Heart left ventricle (tissue), 16 donors: ENCODE results near the gene CKM. TPM values are rescaled to one million over a fixed set of nuclear protein-coding genes. Genes with fewer than 3 reads are reported as not detected.
A peak's percentile ranks its signal among the peaks of the same experiment; 100 is the strongest.

ENCODE experiments used
- ATAC-seq, 4 donors: fragments of 200-7000 bp; cut with Tn5 transposase; one replicate each; pipeline ENCODE4 v1.9.1; 2020 to 2022; ENCODE audit warnings: moderate library complexity in 4 of 4, mild to moderate bottlenecking in 3 of 4, moderate number of reproducible peaks in 1 of 4
- DNase-seq, 5 donors: peaks; one replicate each; pipeline ENCODE4 v3.0.0-alpha.2; 2020
- H3K27ac ChIP-seq, 12 donors: fragments of 200-600 bp; sonication (generic) in 4 of 12; one replicate each; pipeline versions ENCODE4 v1.5.0 to v1.8.0; 2016 to 2022; ENCODE audit warnings: mild to moderate bottlenecking in 2 of 12
- H3K27me3 ChIP-seq, 9 donors: fragments of 200-600 bp; sonication (generic) in 2 of 9; one replicate each; pipeline versions ENCODE4 v1.5.1 to v1.8.0; 2016 to 2022; ENCODE audit warnings: mild to moderate bottlenecking in 3 of 9
- H3K36me3 ChIP-seq, 9 donors: fragments of 200-600 bp; sonication (generic) in 2 of 9; one replicate each; pipeline versions ENCODE4 v1.5.0 to v1.8.0; 2018 to 2022; ENCODE audit warnings: mild to moderate bottlenecking in 2 of 9
- H3K4me1 ChIP-seq, 12 donors: fragments of 200-600 bp; sonication (generic) in 4 of 12; one replicate each; pipeline versions ENCODE4 v1.5.0 to v1.8.0; 2016 to 2022; ENCODE audit warnings: mild to moderate bottlenecking in 3 of 12
- H3K4me3 ChIP-seq, 12 donors: fragments of 200-600 bp; sonication (generic) in 4 of 12; one replicate each; pipeline versions ENCODE4 v1.5.0 to v1.8.0; 2017 to 2022; ENCODE audit warnings: mild to moderate bottlenecking in 9 of 12, moderate library complexity in 4 of 12
- H3K9me3 ChIP-seq, 12 donors: fragments of 200-600 bp; sonication (generic) in 4 of 12; one replicate each; pipeline versions ENCODE4 v1.5.0 to v1.8.0; 2016 to 2022; ENCODE audit warnings: mild to moderate bottlenecking in 1 of 12
- POLR2A ChIP-seq, 2 donors: fragments of 450-650 bp; IDR thresholded peaks; one replicate each; pipeline ENCODE4 v1.6.1; 2017; ENCODE audit warnings: antibody characterized with exemption in 2 of 2, mild to moderate bottlenecking in 2 of 2, moderate library complexity in 2 of 2
- WGBS, 4 donors: extraction: QIAGEN DNeasy Blood & Tissue Kit in 2 of 4; methylation state at CpG; one replicate each; pipeline versions ENCODE4 v1.1.5 to v1.1.7; 2013 to 2018; 5-methylcytosine and 5-hydroxymethylcytosine counted together
- intact Hi-C, 10 donors: fragments of 100-400 bp; cut with DNase I; formaldehyde crosslinking; loops; one replicate each; pipeline versions ENCODE4 v1.11.1 to v1.14.2; 2022
- polyA plus RNA-seq, 2 donors: library from polyadenylated mRNA; stranded (reverse); fragments of 200-250 nt; gene quantifications; one replicate each; pipeline ENCODE4 v1.2.3, GENCODE V29; 2013
- total RNA-seq, 9 donors: library from RNA; depleted of rRNA in 2 of 9; stranded (reverse); fragments of >200 nt in 2 of 9; fragmentation: NEBNext Ultra II Directional in 3 of 9; extraction: Animal tissue kit (Norgen Biotek cat#: 25700) in 3 of 9; gene quantifications; one replicate each; pipeline versions ENCODE4 v1.1.0 to v1.2.4, GENCODE V29; 2016 to 2023
- TF ChIP-seq, protein P1 (sequence below), 12 donors: fragments of 200-600 bp; sonication (generic) in 4 of 12; IDR thresholded peaks; one replicate each; pipeline versions ENCODE4 v1.5.0 to v1.8.0; 2018 to 2022; ENCODE audit warnings: antibody characterized with exemption in 12 of 12, mild to moderate bottlenecking in 5 of 12
- donor health status: ischemic (EF 13 %, LVEDD 7.1; RV severe dilation, severe dysfunction).
- donor health status: healthy with polysubstance abuse.
- donor health status: DM: no; HTN: yes; CAD: no.
- donor health status: DM: no; HTN: no; CAD: no.
- donor health status: ischemic (EF 25% LVEDD 6.9; RV normal size, moderate dysfunction).
- donor health status: ischemic (EF 25% LVEDD 5.7; RV mildly dilated, moderate dysfunction).
- donor health status: healthy.
- donor health status: DM: yes; HTN: yes; CAD: no.
- donor health status: ischemic (EF 35%, LVEDD 5.7; RV mildly dilated, moderate dysfunction).
- donor health status: nonischemic (EF 11% LVEDD 7.7; RV severe dilation, severe dysfunction).
- donor health status: DM: yes; HTN: yes; CAD: no.
- donor health status: PGD.
- donor health status: ischemic (EF 29% LVEDD 5.4; RV normal size, mild dysfunction).
- donor health status: nonischemic (EF 23%, LVEDD 6.1; RV moderate dilation, normal function).

The CKM gene
- total and polyA plus RNA-seq, 11 donors, result 1,885 to 11,128 (median 3,786) TPM

DNA sequence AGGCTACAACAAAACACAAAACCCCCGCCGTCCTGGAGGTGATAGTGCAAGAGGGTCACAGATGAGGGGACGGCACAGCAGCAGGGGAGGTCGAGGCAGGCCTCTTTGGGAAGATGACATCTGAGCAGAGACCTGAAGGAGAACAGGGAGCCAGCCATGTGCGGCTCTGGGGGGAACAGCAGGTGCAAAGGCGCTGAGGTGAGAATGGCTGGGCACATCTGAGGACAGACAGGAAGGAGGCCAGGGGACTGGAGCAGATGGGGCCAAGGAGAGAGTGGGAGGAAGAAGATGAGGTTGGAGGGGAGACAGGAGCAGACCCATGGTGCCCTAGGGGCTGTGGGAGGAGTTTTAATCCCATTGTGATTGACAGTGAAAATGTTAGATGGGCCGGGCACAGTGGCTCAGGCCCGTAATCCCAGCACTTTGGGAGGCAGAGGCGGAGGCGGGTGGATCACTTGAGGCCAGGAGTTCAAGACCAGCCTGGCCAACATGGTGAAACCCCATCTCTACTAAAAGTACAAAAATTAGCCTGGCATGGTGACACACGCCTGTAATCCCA, 1.8 kb upstream of the CKM start:
- DNase-seq (no peak), ATAC-seq (no peak)
- TF ChIP-seq POLR2A (IDR thresholded peaks at IDR 0.05), result no peak
- TF ChIP-seq, protein P1, sequence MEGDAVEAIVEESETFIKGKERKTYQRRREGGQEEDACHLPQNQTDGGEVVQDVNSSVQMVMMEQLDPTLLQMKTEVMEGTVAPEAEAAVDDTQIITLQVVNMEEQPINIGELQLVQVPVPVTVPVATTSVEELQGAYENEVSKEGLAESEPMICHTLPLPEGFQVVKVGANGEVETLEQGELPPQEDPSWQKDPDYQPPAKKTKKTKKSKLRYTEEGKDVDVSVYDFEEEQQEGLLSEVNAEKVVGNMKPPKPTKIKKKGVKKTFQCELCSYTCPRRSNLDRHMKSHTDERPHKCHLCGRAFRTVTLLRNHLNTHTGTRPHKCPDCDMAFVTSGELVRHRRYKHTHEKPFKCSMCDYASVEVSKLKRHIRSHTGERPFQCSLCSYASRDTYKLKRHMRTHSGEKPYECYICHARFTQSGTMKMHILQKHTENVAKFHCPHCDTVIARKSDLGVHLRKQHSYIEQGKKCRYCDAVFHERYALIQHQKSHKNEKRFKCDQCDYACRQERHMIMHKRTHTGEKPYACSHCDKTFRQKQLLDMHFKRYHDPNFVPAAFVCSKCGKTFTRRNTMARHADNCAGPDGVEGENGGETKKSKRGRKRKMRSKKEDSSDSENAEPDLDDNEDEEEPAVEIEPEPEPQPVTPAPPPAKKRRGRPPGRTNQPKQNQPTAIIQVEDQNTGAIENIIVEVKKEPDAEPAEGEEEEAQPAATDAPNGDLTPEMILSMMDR (IDR thresholded peaks at IDR 0.05), result no peak
- peaks cover 0 to 23% (median 14%) of the 10 kb centered on the region in 9 donors for H3K27me3 ChIP-seq
- H3K4me1 ChIP-seq, result peaks cover 0 to 22% (median 7%) of the 10 kb centered on the region in 12 donors
- peak overlapping the region; percentile 78 to 100 (median 95) for H3K27ac ChIP-seq
- H3K9me3 ChIP-seq, result no peaks in the 10 kb centered on the region
- 43 to 56% (median 52%) methylated on average over 11 of the region's 11 CpGs for WGBS, 4 donors
- H3K4me3 ChIP-seq, result peak overlapping the region in 11 of 12 donors; percentile 5 to 81 (median 59)
- H3K36me3 ChIP-seq, result peaks cover 0 to under 1% (median 0%) of the 10 kb centered on the region in 9 donors
- intact Hi-C loops, result loop anchor here in 1 of 10 donors (5.0 kb wide), 1 partner anchor 72 kb away; the partner anchor contains the start of gene MARK4

DNA sequence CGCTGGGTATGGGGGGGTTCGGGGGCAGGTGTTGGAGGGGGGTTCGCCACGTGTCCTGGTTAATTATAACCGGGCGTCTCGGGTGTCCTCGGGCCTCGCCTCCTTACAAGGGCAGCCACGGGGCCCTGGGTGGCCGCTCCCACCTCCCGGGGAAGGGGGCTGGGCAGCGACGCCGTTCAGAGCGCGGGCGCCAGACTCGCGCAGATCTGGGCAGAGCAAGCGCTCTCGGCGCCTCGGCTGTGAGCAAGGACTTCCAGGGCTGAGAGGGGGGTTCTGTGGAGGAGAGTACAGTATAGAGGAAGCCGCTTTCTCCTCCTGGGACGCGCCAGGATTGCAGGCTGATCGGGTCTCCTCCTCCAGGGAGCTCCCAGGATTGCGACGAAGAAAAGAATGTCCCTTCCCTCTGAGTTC, 1.0 kb upstream of the CKM start:
- peak; percentile 53 to 70 for TF ChIP-seq POLR2A (IDR thresholded peaks at IDR 0.05)
- TF ChIP-seq, protein P1 (IDR thresholded peaks at IDR 0.05), result no peak
- ATAC-seq, result peak; percentile 71 to 74 (median 72)
- peaks cover 0 to 27% (median 14%) of the 10 kb centered on the region in 9 donors for H3K27me3 ChIP-seq
- intact Hi-C loops, result loop anchor here in 1 of 10 donors (5.0 kb wide), 1 partner anchor 71 kb away; the partner anchor contains the start of gene MARK4
- peak; percentile 74 to 92 (median 84) for DNase-seq
- 1 to 4% (median 2%) methylated on average over 13 to 30 of the region's 30 CpGs for WGBS, 4 donors
- H3K4me3 ChIP-seq, result peak overlapping the region in 11 of 12 donors; percentile 5 to 81 (median 59)
- H3K9me3 ChIP-seq, result no peaks in the 10 kb centered on the region
- H3K4me1 ChIP-seq, result peaks cover 0 to 26% (median 10%) of the 10 kb centered on the region in 12 donors
- peaks cover 0 to 8% (median 3%) of the 10 kb centered on the region in 9 donors for H3K36me3 ChIP-seq
- peak overlapping the region; percentile 81 to 100 (median 96) for H3K27ac ChIP-seq

DNA sequence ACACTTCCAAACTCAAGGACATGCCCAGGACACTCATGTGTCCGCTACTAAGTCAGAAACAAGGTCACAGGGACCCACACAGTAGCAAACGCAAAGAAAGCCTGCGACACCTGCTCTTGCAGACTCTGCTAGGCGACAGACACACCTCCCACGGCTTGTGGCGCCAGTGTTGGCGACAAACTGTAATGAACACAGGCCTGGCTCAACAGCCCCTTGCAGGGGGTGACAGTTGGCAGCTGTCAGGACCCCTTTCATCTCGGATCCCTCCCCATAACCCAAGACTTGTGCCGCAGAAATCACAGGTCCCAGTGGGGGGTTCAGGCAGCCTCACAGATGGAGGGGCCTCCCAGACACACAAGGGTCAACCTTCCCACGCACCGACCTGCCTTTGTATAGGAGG, 364 bp downstream of the CKM start:
- Histone ChIP-seq H3K36me3 (peaks cover 0 to 22% (median 10%) of the 10 kb centered on the region in 9 donors), H3K27me3 (peaks cover 0 to 27% (median 14%) of the 10 kb centered on the region in 9 donors), H3K9me3 (no peaks in the 10 kb centered on the region), H3K27ac (peak overlapping the region; percentile 81 to 100 (median 96)), H3K4me3 (peak overlapping the region; percentile 50 to 81 (median 59)), H3K4me1 (peaks cover 0 to 40% (median 10%) of the 10 kb centered on the region in 12 donors)
- ATAC-seq, result peak in 2 of 4 donors; percentile 0 to 10
- 25 to 33% (median 30%) methylated on average over 8 to 11 of the region's 11 CpGs for WGBS, 4 donors
- DNase-seq, result peak in 1 of 5 donors; percentile 41
- TF ChIP-seq POLR2A (IDR thresholded peaks at IDR 0.05), result no peak
- TF ChIP-seq, protein P1 (IDR thresholded peaks at IDR 0.05), result no peak
- intact Hi-C loops, result loop anchor here in 1 of 10 donors (5.0 kb wide), 1 partner anchor 70 kb away; the partner anchor contains the start of gene MARK4

DNA sequence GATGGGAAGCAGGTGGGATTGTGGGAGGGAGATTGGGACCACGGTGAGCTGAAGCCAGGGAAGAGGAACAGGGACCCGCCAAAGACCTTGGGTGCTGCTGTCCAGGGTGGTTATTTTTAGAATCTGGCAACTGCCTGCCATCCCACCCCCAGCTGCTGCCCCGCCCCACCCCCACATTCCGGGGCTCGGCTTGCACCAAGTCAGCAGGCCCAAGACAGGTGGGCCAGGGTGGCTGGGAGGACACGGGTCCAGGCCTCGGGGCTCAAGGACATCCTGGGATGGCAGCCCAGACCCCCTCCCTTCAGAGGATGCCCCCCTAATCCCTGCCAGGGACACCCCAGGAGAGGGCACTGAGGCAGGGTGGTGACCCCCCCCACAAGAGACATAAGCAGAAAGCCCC, 827 bp downstream of the CKM start:
- Histone ChIP-seq H3K4me1 (peaks cover 0 to 44% (median 10%) of the 10 kb centered on the region in 12 donors), H3K4me3 (peak overlapping the region; percentile 50 to 81 (median 59)), H3K9me3 (no peaks in the 10 kb centered on the region), H3K36me3 (peaks cover 0 to 27% (median 10%) of the 10 kb centered on the region in 9 donors), H3K27ac (peak overlapping the region; percentile 81 to 100 (median 96)), H3K27me3 (peaks cover 0 to 27% (median 14%) of the 10 kb centered on the region in 9 donors)
- 19 to 36% (median 25%) methylated on average over 2 to 7 of the region's 7 CpGs for WGBS, 4 donors
- intact Hi-C loops, result loop anchor here in 1 of 10 donors (5.0 kb wide), 1 partner anchor 70 kb away; the partner anchor contains the start of gene MARK4
- ATAC-seq (peak; percentile 34 to 62 (median 47)), DNase-seq (peak in 4 of 5 donors; percentile 67 to 76 (median 72))
- TF ChIP-seq, protein P1 (IDR thresholded peaks at IDR 0.05), result no peak
- TF ChIP-seq POLR2A (IDR thresholded peaks at IDR 0.05), result peak in 1 of 2 donors; percentile 10
